Testis (tissue), 3 donors: ENCODE results near the gene NECAB2. TPM values are rescaled to one million over a fixed set of nuclear protein-coding genes. Genes with fewer than 3 reads are reported as not detected.
"Not testable (repeated sequence)": the region's sequence is repeated elsewhere in the genome, so short reads cannot be mapped to it uniquely, and the experiment has no call there.

ENCODE experiments used
- DNase-seq: peaks from one replicate; pipeline ENCODE4 v3.0.0-alpha.2; 2019
- H3K27ac ChIP-seq, 2 donors: fragments of 200-600 bp; sonication (generic); one replicate each; pipeline ENCODE4 v1.5.1; 2019
- H3K27me3 ChIP-seq: fragments of 200-600 bp; sonication (generic); one replicate; pipeline ENCODE4 v1.5.1; 2019
- H3K36me3 ChIP-seq: fragments of 200-600 bp; sonication (generic); one replicate; pipeline ENCODE4 v1.5.1; 2017; ENCODE audit warnings: low read depth; ENCODE audit errors: missing control alignments
- H3K4me1 ChIP-seq: fragments of 200-600 bp; sonication (generic); one replicate; pipeline ENCODE4 v1.5.1; 2019
- H3K4me3 ChIP-seq, 2 donors: fragments of 200-600 bp; sonication (generic); one replicate each; pipeline ENCODE4 v1.5.1; 2017 to 2019
- H3K9me3 ChIP-seq: fragments of 200-600 bp; sonication (generic); one replicate; pipeline ENCODE4 v1.5.1; 2017
- POLR2A ChIP-seq: fragments of 450-650 bp; IDR thresholded peaks from one replicate; pipeline ENCODE4 v1.6.1; 2017; ENCODE audit warnings: antibody characterized with exemption, mild to moderate bottlenecking, moderate library complexity
- WGBS, 2 donors: methylation state at CpG; one replicate each; pipeline ENCODE4 v1.1.5; 2018; 5-methylcytosine and 5-hydroxymethylcytosine counted together
- intact Hi-C: fragments of 100-400 bp; cut with DNase I; formaldehyde crosslinking; loops from one replicate; pipeline ENCODE4 v1.15.1; 2023; ENCODE audit warnings: low total_unique reads
- polyA plus RNA-seq: library from polyadenylated mRNA; stranded (reverse); fragments of 350-450 nt; fragmentation: Illumina TruSeq; extraction: RNeasy Lipid Tissue Mini Kit (QIAGEN cat#74804); gene quantifications from one replicate; pipeline ENCODE4 v1.2.3, GENCODE V29; 2014; ENCODE audit warnings: low read depth, low replicate concordance; ENCODE audit not compliant: insufficient read depth
- total RNA-seq, 2 donors: library from RNA; depleted of rRNA; stranded (reverse); fragments of >200 nt; gene quantifications; one replicate each; pipeline ENCODE4 v1.2.3, GENCODE V29; 2016
- TF ChIP-seq, protein P1 (sequence below), 3 experiments: fragments of 450-650 bp in 2 of 3; fragments of 200-600 bp in 1 of 3; sonication (generic) in 1 of 3; IDR thresholded peaks; one replicate each; pipeline ENCODE4 v1.5.1; 2016 to 2019; ENCODE audit warnings: antibody characterized with exemption in 3 of 3, mild to moderate bottlenecking in 2 of 3, moderate library complexity in 1 of 3

The NECAB2 gene
- total and polyA plus RNA-seq, 3 donors from 2014 or later, result 9.5 to 13.9 (median 12.9) TPM

DNA sequence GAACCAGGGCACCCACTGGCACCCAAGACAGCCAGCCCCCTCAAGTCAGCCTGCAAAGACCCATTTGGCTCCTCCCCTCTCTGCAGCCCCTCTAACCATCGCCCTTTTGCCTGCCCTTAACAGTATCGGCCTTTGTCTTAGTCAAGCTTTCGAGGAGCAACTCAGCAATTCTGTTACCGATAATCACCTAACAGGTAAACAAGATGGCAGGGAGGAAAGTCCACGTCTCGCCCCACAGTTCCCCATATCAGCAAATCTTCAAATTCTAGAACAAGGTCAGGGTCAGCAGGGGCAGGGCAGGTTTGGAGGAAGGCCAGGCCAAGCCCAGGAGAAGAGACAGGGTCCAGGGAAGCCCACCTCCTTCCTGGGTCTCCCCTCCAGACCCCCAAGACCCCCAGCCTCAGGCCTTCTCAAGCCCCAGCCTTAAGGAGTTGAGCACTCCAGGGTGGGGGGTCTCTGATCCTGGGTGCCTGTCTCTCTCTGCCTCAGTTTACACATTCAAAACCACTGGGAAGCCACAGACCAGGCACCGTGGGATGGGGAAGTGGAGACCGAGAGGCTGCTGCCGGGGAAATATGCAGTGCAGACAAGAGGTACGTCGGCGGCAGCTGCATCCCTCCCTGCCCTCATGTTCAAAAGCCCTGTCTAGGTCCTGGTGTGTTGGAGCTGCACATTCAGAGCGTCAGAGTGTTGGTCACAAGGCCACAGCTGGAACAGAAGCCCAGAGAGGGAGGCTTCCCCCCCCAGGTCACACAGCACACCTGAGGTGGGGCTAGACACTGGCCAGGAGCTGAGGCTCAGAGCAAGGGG is 18.9 kb upstream of the NECAB2 start:
- Histone ChIP-seq H3K4me3 (no peak overlapping the region), H3K4me1 (peaks cover 13% of the 10 kb centered on the region), H3K9me3 (no peaks in the 10 kb centered on the region), H3K27ac (no peak overlapping the region), H3K36me3 (no peaks in the 10 kb centered on the region), H3K27me3 (no peaks in the 10 kb centered on the region)
- WGBS, 2 donors, result 83 to 87% methylated on average over 13 of the region's 13 CpGs
- TF ChIP-seq, protein P1, sequence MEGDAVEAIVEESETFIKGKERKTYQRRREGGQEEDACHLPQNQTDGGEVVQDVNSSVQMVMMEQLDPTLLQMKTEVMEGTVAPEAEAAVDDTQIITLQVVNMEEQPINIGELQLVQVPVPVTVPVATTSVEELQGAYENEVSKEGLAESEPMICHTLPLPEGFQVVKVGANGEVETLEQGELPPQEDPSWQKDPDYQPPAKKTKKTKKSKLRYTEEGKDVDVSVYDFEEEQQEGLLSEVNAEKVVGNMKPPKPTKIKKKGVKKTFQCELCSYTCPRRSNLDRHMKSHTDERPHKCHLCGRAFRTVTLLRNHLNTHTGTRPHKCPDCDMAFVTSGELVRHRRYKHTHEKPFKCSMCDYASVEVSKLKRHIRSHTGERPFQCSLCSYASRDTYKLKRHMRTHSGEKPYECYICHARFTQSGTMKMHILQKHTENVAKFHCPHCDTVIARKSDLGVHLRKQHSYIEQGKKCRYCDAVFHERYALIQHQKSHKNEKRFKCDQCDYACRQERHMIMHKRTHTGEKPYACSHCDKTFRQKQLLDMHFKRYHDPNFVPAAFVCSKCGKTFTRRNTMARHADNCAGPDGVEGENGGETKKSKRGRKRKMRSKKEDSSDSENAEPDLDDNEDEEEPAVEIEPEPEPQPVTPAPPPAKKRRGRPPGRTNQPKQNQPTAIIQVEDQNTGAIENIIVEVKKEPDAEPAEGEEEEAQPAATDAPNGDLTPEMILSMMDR (IDR thresholded peaks at IDR 0.05), result no peak
- no peak for TF ChIP-seq POLR2A
- intact Hi-C loops, result no loop called here
- DNase-seq, result no peak

DNA sequence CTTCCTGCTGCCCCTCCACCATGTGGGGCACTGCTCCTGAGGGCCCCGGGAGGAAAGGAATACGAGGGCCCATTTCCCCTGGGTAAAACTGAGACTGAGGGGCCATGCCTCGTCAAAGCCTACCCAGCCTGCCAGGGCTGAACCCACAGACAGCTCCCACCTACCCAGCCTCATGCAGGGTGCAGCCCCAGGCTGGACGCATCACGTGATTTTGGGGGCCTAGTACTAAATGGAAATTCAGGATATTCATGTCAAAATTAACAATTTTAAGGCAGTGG is 18.4 kb upstream of the NECAB2 start:
- Histone ChIP-seq H3K27me3 (no peaks in the 10 kb centered on the region), H3K36me3 (no peaks in the 10 kb centered on the region), H3K4me1 (peaks cover 18% of the 10 kb centered on the region), H3K9me3 (no peaks in the 10 kb centered on the region), H3K4me3 (no peak overlapping the region), H3K27ac (no peak overlapping the region)
- 78 to 94% methylated on average over 5 of the region's 5 CpGs for WGBS, 2 donors
- no peak for TF ChIP-seq POLR2A
- TF ChIP-seq, protein P1 (IDR thresholded peaks at IDR 0.05), result no peak
- no peak for DNase-seq
- intact Hi-C loops, result no loop called here

DNA sequence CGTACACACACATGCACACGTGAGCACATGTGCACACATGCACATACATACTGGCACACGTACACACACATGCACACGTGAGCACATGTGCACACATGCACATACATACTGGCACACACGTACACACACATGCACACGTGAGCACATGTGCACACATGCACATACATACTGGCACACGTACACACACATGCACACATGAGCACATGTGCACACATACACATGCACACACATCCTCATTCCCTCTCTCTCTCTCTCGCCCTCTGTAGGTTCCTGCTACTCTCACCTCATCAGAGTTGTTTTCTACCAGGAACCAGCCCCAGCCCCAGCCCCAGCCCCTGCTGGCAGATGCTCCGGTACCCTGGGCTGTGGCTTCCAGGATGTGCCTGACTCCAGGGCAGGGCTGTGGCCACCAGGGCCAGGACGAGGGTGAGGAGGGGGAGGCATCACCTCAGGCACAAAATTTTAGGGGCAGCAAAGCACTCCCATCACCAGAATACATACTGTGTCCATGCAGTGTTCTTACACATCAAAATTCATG is 17.1 kb upstream of the NECAB2 start:
- 58 to 68% methylated on average over 6 to 10 of the region's 10 CpGs for WGBS, 2 donors
- H3K4me1 ChIP-seq, result peaks cover 20% of the 10 kb centered on the region

DNA sequence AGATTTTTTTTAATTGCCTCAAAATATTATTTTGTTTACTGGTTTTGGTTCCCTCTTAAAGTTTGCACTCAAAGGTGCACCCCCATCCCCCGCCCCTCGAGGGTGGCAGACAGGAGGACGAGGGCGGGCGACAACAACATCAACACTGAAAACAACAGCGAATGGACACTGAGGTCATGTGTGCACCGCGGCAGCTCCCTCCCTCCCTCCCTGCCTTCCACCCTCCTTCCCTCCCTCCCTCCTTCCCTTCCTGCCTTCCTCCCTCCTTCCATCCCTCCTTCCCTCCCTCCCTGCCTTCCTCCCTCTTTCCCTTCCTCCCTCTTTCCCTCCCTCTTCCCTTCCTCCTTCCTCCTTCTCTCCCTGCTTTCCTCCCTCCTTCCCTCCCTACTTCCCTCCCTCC is 16.5 kb upstream of the NECAB2 start:
- H3K4me3 ChIP-seq, result no peak overlapping the region
- DNase-seq, result no peak
- 27 to 38% methylated on average over 8 of the region's 8 CpGs for WGBS, 2 donors

More for the DNA sequence above, 17.1 kb upstream of the NECAB2 start:
- H3K36me3 ChIP-seq, H3K9me3 ChIP-seq, DNase-seq, H3K27me3 ChIP-seq, H3K4me3 ChIP-seq, H3K27ac ChIP-seq, intact Hi-C loops: not testable (repeated sequence)

DNA sequence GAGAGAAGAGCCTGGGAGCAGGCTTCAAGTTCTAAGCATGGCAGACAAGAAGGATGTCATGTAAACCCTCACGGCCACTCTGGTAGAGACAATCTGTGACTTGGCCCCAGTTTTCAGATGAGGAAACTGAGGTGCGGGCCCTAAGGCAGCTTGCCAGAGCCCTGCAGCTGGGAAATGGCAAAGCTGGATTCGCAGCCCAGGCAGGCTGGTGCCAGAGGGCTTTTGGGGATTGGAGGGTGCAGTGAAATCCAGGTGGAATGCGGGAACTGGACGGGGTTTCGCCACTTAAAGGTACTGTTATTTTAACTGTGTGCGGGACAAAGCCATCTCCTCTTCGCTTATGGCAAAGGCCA is 15.5 kb upstream of the NECAB2 start:
- 6 to 11% methylated on average over 7 to 8 of the region's 8 CpGs for WGBS, 2 donors
- TF ChIP-seq, protein P1 (IDR thresholded peaks at IDR 0.05), result no peak
- TF ChIP-seq POLR2A, result no peak
- Histone ChIP-seq H3K27me3 (no peaks in the 10 kb centered on the region), H3K36me3 (no peaks in the 10 kb centered on the region), H3K27ac (peak overlapping the region; percentile 84 to 89), H3K4me1 (peaks cover 20% of the 10 kb centered on the region), H3K9me3 (no peaks in the 10 kb centered on the region), H3K4me3 (peak overlapping the region in 1 of 2 donors; percentile 71)
- no peak for DNase-seq
- intact Hi-C loops, result no loop called here

More for the DNA sequence above, 16.5 kb upstream of the NECAB2 start:
- Histone ChIP-seq H3K4me1 (peaks cover 20% of the 10 kb centered on the region), H3K36me3 (no peaks in the 10 kb centered on the region), H3K27ac (no peak overlapping the region), H3K9me3 (no peaks in the 10 kb centered on the region), H3K27me3 (no peaks in the 10 kb centered on the region)
- TF ChIP-seq POLR2A, result no peak
- TF ChIP-seq, protein P1 (IDR thresholded peaks at IDR 0.05), result no peak
- intact Hi-C loops, result no loop called here
